Stimulated activated CD8-positive, alpha-beta memory T cell treated with anti-CD3 and anti-CD28 coated beads, Interleukin-4, amount 100 ng/mL, for 24 hours (primary cell): ENCODE measurements around the gene ST6GALNAC4.

Experiments used
- DNase-seq: peaks from one replicate; pipeline ENCODE4 v3.0.0-alpha.2; 2020; ENCODE audit warnings: low read depth

The ST6GALNAC4 gene

DNA sequence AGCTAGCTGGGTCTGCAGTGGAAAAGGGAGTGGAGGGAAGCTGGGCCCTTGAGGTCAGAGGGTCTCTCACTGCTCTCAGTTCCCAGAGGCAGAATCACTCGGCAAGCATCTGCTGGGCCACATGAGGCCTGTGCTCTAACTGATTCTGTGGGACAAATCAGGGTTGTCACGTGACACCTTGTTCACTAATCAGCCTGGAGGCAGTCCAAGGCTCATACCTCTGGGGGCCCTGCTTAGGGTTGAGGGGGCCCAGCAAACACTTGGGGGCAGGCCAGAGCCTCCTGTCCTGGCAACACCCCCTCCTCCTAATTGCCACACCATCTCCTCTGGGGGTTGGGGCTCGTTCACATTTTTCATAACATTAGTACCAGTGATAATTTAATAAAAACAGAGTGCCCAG lies 29.9 kb upstream of the ST6GALNAC4 start:
- no peak for DNase-seq

GRCh38 chr9:127945942-127946341 lies 29.1 kb upstream of the ST6GALNAC4 start:
- DNase-seq: no peak

- DNase-seq: no peak
Observed at GRCh38 chr9:127945338-127945737, 28.5 kb upstream of the ST6GALNAC4 start.

DNA sequence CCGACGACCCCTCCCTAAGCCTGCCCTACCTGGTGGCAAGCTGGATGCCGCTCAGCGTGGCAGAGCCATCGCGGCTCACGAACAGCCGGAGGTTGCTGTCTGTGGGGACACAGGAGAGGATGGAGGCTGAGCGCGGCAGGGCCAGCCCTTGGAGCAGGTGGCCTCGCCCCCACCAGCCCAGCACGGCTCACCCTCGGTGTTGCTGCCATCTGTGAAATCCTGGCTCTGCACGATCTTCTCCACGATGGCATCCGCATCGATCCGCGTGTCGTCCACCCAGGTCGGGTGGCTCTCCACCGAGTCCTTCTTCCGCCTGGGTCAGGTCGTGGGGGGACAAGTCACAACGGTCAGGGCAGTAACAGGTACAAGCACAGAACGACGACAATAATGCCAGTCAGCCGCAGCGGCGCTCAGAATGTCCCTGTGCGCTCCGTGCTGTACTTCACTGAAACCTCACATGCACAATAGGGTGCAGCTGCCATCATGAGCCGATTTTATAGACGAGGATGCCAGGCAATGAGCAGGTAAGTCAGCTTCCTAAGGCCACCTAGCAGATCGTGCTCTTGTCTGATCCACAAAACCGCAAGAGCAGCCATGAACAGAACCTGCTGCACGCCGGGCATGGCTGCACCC lies 27.9 kb upstream of the ST6GALNAC4 start:
- no peak for DNase-seq

- peak; percentile 72 for DNase-seq
Observed at GRCh38 chr9:127943731-127944144, 26.9 kb upstream of the ST6GALNAC4 start.

- DNase-seq: no peak
Observed at GRCh38 chr9:127943011-127943662, 26.3 kb upstream of the ST6GALNAC4 start.

- DNase-seq: no peak
Observed at GRCh38 chr9:127942216-127943010, 25.6 kb upstream of the ST6GALNAC4 start.

- no peak for DNase-seq
Observed at GRCh38 chr9:127941961-127942215, 25.0 kb upstream of the ST6GALNAC4 start.

GRCh38 chr9:127941062-127941960 lies 24.5 kb upstream of the ST6GALNAC4 start:
- no peak for DNase-seq

GRCh38 chr9:127940593-127940992 lies 23.8 kb upstream of the ST6GALNAC4 start:
- no peak for DNase-seq

- DNase-seq: no peak
Observed at GRCh38 chr9:127938298-127938690, 21.5 kb upstream of the ST6GALNAC4 start.

GRCh38 chr9:127937388-127938297 lies 20.8 kb upstream of the ST6GALNAC4 start, which contains the start of gene DPM2:
DPM2 (minus strand) TSS chr9:127937854; CDS start chr9:127937820, 34 bp downstream.
- DNase-seq: peak; percentile 79

DNA sequence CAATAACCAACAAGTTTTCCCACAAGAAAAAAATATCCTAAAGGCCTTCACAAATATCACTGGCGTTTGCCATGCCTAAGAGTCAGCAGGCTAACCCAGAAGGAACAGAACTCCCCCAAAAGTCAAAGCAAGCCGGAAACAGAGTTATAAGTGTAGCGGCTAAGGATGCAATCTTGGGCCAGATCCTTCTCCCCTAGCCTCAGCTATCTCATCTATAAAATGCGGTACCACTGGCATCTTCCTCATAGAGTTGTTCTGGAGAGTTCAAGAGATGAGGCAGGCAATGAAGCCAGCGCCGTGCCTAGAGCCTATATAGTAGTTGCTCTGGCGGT lies 20.2 kb upstream of the ST6GALNAC4 start:
- DNase-seq: no peak

DNA sequence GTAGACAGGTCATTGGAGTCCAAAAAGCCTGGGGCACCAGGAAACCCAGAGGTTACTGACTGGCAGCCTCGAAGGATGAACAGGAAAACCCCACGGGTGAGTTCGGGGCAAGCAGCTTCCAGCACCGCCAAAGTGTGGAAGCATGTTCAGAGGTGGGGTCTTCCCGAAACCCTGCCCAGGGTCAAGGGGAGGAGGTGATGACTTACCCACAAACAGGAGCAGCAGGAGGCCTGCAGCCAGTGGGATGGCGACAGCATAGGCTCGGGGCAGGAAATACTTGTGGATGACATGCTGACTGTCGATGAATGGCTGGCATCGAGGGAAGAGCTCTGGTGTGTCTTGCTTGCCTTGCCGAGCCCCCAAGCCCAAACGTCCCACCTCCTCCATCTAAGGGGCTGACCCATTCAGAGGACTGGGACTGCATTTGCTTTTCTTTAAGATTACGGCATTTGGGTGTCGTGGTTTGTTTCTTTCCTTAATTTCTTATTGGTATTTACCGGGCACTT lies 19.6 kb upstream of the ST6GALNAC4 start:
- DNase-seq: no peak

DNA sequence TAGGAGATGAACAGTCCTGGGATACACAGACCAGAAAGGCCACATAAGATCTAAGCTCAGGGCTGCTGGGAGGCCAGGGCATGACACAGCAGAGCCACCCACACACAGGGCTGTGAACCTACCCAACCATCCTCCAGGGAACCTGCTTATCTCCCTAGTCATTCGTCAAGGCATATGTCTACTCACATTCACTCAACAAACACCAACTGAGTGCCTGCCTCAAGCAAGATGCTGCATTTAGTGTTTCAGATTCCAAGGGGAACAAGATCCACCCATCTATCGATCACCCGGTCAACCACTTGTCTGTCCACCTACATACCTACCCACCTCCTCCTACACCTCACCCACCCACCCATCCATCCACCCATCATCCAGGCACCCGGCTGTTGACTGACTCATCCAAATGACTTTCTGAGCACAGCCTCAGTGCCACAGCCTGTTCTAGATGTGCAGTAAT lies 19.0 kb upstream of the ST6GALNAC4 start:
- DNase-seq: no peak

GRCh38 chr9:127934986-127935385 lies 18.1 kb upstream of the ST6GALNAC4 start:
- DNase-seq: no peak

DNA sequence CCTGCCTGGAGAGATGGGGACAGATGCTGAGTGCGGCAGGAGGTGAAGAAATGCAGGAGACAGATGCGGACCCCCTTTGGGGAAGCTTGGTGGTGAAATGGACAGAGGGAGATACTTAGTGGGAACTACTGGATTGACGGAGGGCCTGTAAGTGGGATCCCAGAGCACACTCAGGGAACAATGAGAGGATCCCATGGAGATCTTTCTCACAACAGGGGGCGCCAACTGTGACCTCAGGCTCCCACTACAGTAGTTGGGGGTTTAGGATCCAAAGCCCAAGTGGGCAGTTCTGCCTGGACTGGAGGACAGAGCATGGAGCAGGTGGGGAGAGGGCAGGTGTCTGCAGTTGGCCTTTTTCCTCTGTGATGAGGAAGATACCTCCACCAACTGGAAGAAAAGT lies 17.4 kb upstream of the ST6GALNAC4 start:
- no peak for DNase-seq

- no peak for DNase-seq
Observed at GRCh38 chr9:127931092-127931881, 14.4 kb upstream of the ST6GALNAC4 start.

DNA sequence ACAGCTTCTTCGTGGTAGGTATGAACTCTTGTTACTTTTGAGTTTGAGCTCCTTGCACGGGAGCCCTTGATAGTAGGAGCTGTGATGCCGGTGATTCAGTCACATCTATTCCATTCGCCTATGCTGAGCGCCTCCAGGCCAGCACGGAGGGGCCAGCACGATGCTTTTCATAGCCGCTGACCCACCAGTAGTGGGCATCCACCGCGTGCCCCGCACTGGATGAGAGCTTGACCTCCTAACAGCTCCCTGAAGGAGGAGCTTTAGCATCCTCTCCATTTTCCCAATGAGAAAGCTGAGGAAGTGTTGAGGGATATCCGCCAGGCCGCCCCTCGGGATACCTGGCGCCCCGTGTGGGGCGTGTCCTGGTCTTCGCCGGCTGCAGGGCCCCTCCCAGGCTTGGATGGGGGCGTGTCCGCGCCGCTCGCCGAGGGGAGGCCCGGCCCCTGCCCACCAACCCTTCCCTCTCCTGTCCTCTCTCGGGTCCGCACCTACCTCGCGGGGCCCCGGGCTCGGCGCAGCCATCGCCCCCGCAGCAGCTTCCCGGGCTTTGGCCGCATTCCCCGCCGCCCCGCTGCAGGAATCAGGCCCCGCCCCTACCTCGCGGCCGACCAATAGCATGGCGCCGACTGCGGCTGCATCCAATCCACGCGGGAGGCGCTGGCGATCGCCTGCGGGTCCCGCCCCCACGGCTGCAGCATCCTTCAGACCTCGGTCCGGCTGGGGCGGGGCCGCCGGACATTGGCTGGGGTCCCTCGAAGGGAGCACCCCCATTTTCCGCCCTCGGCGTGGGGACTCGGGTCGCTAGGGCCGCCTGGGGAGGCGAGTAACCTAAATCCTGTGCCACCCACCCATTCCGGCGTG lies 13.6 kb upstream of the ST6GALNAC4 start, which contains the start of gene PIP5KL1:
TSS of gene PIP5KL1 (minus strand) at position 547 of the 861 bp plus-strand sequence. CDS start at position 522, 25 bp downstream.
- DNase-seq: peak; percentile 61
